SK-N-SH (cell line): Measurements from ENCODE around the gene DZIP3. TPM values are rescaled to one million over a fixed set of nuclear protein-coding genes. Genes with fewer than 3 reads are reported as not detected.

Experiments used
- CTCF ChIA-PET: fragments of 300-600, 350-600 bp; formaldehyde crosslinking; extraction: SDS; loops from one replicate; lab custom pipeline; 2021; lab: Yijun Ruan, JAX
- POLR2A ChIA-PET: fragments of 350-600 bp; sonication (Branson Sonifier 250); formaldehyde crosslinking; extraction: SDS; loops from one replicate; lab custom pipeline; 2020; ENCODE audit warnings: antibody characterized with exemption, inconsistent platforms; lab: Yijun Ruan, JAX
- DNase-seq: peaks from one replicate; pipeline ENCODE4 v3.0.0; 2012
- H2AFZ ChIP-seq: fragments of 200-600 bp; sonication (generic); 2 replicates; pipeline ENCODE4 v1.8.1; 2016; ENCODE audit warnings: antibody characterized with exemption, mild to moderate bottlenecking, low read depth
- H3F3A ChIP-seq: fragments of 200-600 bp; sonication (generic); replicated peaks from 2 replicates; pipeline ENCODE3; 2016; ENCODE audit warnings: antibody characterized with exemption, mild to moderate bottlenecking; ENCODE audit not compliant: insufficient read depth
- H3K27ac ChIP-seq, 2 experiments: fragments of 200-500 bp in 1 of 2; fragments of 200-600 bp in 1 of 2; sonication (Bioruptor generic) in 1 of 2; sonication (generic), shearing (Covaris generic) in 1 of 2; 2 replicates each; pipeline versions ENCODE4 v1.5.1 to v1.6.1; 2014 to 2016; ENCODE audit warnings: low read depth in 2 of 2, inconsistent platforms in 1 of 2, low read length in 1 of 2, mild to moderate bottlenecking in 1 of 2, mixed read lengths in 1 of 2
- H3K27me3 ChIP-seq: fragments of 200-600 bp; sonication (generic), shearing (Covaris generic); 2 replicates; pipeline ENCODE4 v1.6.1; 2016; ENCODE audit warnings: mixed run types; ENCODE audit not compliant: insufficient read depth
- H3K36me3 ChIP-seq, 2 experiments: fragments of 200-500 bp in 1 of 2; fragments of 200-600 bp in 1 of 2; sonication (Bioruptor generic) in 1 of 2; sonication (generic) in 1 of 2; replicated peaks in 1 of 2; 2 replicates each; pipeline versions ENCODE3 to v1.5.1; 2014 to 2016; ENCODE audit warnings: low read length in 1 of 2, mild to moderate bottlenecking in 1 of 2; ENCODE audit not compliant: insufficient read depth in 2 of 2, control insufficient read depth in 1 of 2
- H3K4me1 ChIP-seq, 2 experiments: fragments of 200-500 bp in 1 of 2; fragments of 200-600 bp in 1 of 2; sonication (Bioruptor generic) in 1 of 2; sonication (generic), shearing (Covaris generic) in 1 of 2; 2 replicates each; pipeline versions ENCODE4 v1.5.1 to v1.6.1; 2014 to 2016; ENCODE audit warnings: low read depth in 1 of 2, low read length in 1 of 2, mixed run types in 1 of 2; ENCODE audit not compliant: insufficient read depth in 2 of 2, control insufficient read depth in 1 of 2
- H3K4me2 ChIP-seq: fragments of 200-600 bp; sonication (generic), shearing (Covaris generic); 2 replicates; pipeline ENCODE4 v1.6.1; 2017; ENCODE audit warnings: mixed run types
- H3K4me3 ChIP-seq, 2 experiments: fragments of 200-500 bp in 1 of 2; fragments of 200-600 bp in 1 of 2; sonication (Bioruptor generic) in 1 of 2; sonication (generic), shearing (Covaris generic) in 1 of 2; 2 replicates each; pipeline versions ENCODE4 v1.5.1 to v1.8.1; 2014 to 2016; ENCODE audit warnings: low read depth in 2 of 2, inconsistent platforms in 1 of 2, low read length in 1 of 2, mild to moderate bottlenecking in 1 of 2, mixed read lengths in 1 of 2, moderate library complexity in 1 of 2
- H3K79me2 ChIP-seq: fragments of 200-600 bp; sonication (generic); 2 replicates; pipeline ENCODE4 v1.8.1; 2017; ENCODE audit warnings: mild to moderate bottlenecking; ENCODE audit not compliant: insufficient read depth
- H3K9ac ChIP-seq: fragments of 200-600 bp; sonication (generic); 2 replicates; pipeline ENCODE4 v1.6.1; 2017; ENCODE audit warnings: mixed run types
- H3K9me2 ChIP-seq: fragments of 200-600 bp; sonication (generic); 2 replicates; pipeline ENCODE4 v1.6.1; 2017; ENCODE audit warnings: mixed run types
- H3K9me3 ChIP-seq: fragments of 200-600 bp; sonication (generic); 2 replicates; pipeline ENCODE4 v1.6.1; 2017; ENCODE audit warnings: mixed run types, mild to moderate bottlenecking, moderate library complexity
- H4K20me1 ChIP-seq: fragments of 200-600 bp; sonication (generic); 2 replicates; pipeline ENCODE4 v1.6.1; 2017; ENCODE audit warnings: mild to moderate bottlenecking, mixed run types; ENCODE audit not compliant: insufficient read depth
- CTCF ChIP-seq: fragments of 200-600 bp; sonication (generic); IDR thresholded peaks from 2 replicates; pipeline ENCODE4 v1.6.1; 2017; ENCODE audit warnings: antibody characterized with exemption, mild to moderate bottlenecking, moderate library complexity
- EZH2phosphoT487 ChIP-seq: fragments of 200-600 bp; sonication (generic); IDR thresholded peaks from 2 replicates; pipeline ENCODE4 v1.6.1; 2017; ENCODE audit warnings: low read depth, mixed run types, mild to moderate bottlenecking, antibody characterized with exemption, moderate library complexity, borderline replicate concordance
- FOXJ3 ChIP-seq: sonication (generic); formaldehyde crosslinking; IDR thresholded peaks from 2 replicates; pipeline ENCODE4 v1.5.1; 2020; ENCODE audit warnings: mild to moderate bottlenecking, missing genetic modification reagents
- FOXM1 ChIP-seq: IDR thresholded peaks from 2 replicates; pipeline ENCODE4 v1.4.0; 2012; ENCODE audit warnings: low read depth, mild to moderate bottlenecking
- GABPA ChIP-seq: IDR thresholded peaks from 2 replicates; pipeline ENCODE4 v1.4.0; 2012; ENCODE audit warnings: low read depth, mild to moderate bottlenecking
- IRF3 ChIP-seq: fragments of 150-350 bp; IDR thresholded peaks from 2 replicates; pipeline ENCODE4 v1.6.1; 2016; ENCODE audit warnings: mild to moderate bottlenecking, low read depth, low read length
- JUND ChIP-seq: IDR thresholded peaks from 2 replicates; pipeline ENCODE4 v1.4.0; 2012
- MEF2A ChIP-seq: IDR thresholded peaks from 2 replicates; pipeline ENCODE4 v1.4.0; 2012; ENCODE audit warnings: low read depth, borderline replicate concordance
- MXI1 ChIP-seq: IDR thresholded peaks from 2 replicates; pipeline ENCODE4 v1.6.1; 2012; ENCODE audit warnings: mild to moderate bottlenecking, low read depth, low read length, improper control_type of control experiment
- POLR2AphosphoS5 ChIP-seq: IDR thresholded peaks from 2 replicates; pipeline ENCODE4 v1.6.1; 2012; ENCODE audit warnings: low read depth, low read length
- RCOR1 ChIP-seq: fragments of 150-350 bp; IDR thresholded peaks from 2 replicates; pipeline ENCODE4 v1.6.1; 2017; ENCODE audit warnings: antibody characterized with exemption, low read length
- RFX5 ChIP-seq: IDR thresholded peaks from 2 replicates; pipeline ENCODE4 v1.6.1; 2012; ENCODE audit warnings: mild to moderate bottlenecking, improper control_type of control experiment, low read length
- RXRA ChIP-seq: IDR thresholded peaks from 2 replicates; pipeline ENCODE4 v1.4.0; 2012; ENCODE audit warnings: low read depth, mild to moderate bottlenecking, borderline replicate concordance
- TAF1 ChIP-seq: IDR thresholded peaks from 2 replicates; pipeline ENCODE4 v1.6.1; 2012; ENCODE audit warnings: low read depth, mild to moderate bottlenecking, low read length, moderate library complexity, borderline replicate concordance
- TCF12 ChIP-seq: IDR thresholded peaks from 2 replicates; pipeline ENCODE4 v1.4.0; 2012
- TEAD4 ChIP-seq: IDR thresholded peaks from 2 replicates; pipeline ENCODE4 v1.4.0; 2012; ENCODE audit warnings: mild to moderate bottlenecking, borderline replicate concordance; ENCODE audit not compliant: insufficient read depth
- YY1 ChIP-seq: IDR thresholded peaks from 2 replicates; pipeline ENCODE4 v1.4.0; 2012; ENCODE audit warnings: low read depth, mild to moderate bottlenecking
- WGBS: methylation state at CpG from one replicate; pipeline ENCODE4 v1.1.6; 2017; ENCODE audit warnings: low lambda C conversion rate; 5-methylcytosine and 5-hydroxymethylcytosine counted together
- polyA plus RNA-seq, 3 experiments: library from polyadenylated mRNA; depleted of rRNA; stranded (reverse); fragments of >200 nt; gene quantifications; 2 replicates each; pipeline ENCODE4 v1.2.3, GENCODE V29; 2012
- TF ChIP-seq, protein P1 (sequence below): IDR thresholded peaks from 2 replicates; pipeline ENCODE4 v1.4.0; 2012; ENCODE audit warnings: low read depth

Gene DZIP3
- polyA plus RNA-seq, 1 of the 3 experiments (the other 2 are of a cell fraction): 6.3 TPM

DNA sequence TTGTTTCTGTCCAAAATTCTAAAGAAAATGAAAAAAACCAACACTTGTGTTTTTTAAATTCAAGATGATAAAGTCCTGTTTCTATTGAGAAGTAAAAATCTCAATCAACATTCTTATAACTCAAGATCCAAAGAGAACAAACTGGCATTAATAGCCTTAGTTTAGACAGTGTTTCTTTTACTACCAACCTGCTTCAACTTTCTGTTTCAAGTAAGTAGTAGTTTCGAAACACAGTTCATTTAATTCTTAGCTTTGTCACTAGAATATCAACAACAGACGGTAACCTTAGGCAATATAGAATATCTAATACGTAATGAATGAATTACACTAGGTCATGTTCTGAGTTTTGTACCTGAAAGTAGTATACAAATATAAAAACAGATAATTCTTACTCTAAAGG lies 24.0 kb upstream of the DZIP3 start (continued):
- TF ChIP-seq FOXM1: no peak
- TF ChIP-seq TCF12: no peak
- no peak for TF ChIP-seq RCOR1
- no peak for TF ChIP-seq POLR2AphosphoS5

GRCh38 chr3:108566599-108566998 lies 22.9 kb upstream of the DZIP3 start:
- H2AFZ ChIP-seq: no peak overlapping the region
- H3K4me1 ChIP-seq: no peaks in the 10 kb centered on the region; a peak in 1 of 4 replicates
- no peak overlapping the region for H3K4me2 ChIP-seq
- H3F3A ChIP-seq: no peaks in the 10 kb centered on the region
- H4K20me1 ChIP-seq: no peaks in the 10 kb centered on the region
- H3K79me2 ChIP-seq: no peaks in the 10 kb centered on the region
- WGBS: 100% methylated on average over 1 of the region's 1 CpG
- no peak overlapping the region for H3K9ac ChIP-seq
- TF ChIP-seq GABPA (no peak), YY1 (no peak), RCOR1 (no peak), EZH2phosphoT487 (no peak), RXRA (no peak), TEAD4 (no peak)
- DNase-seq: no peak
- H3K27me3 ChIP-seq: no peaks in the 10 kb centered on the region
- CTCF ChIA-PET: interaction anchor here (0.8 to 1.5 kb wide), 2 partner anchors 14 to 77 kb away, joined by 3 to 7 read pairs; no protein-coding TSS in a partner anchor
- no peak overlapping the region for H3K27ac ChIP-seq
- H3K9me2 ChIP-seq: no peaks in the 10 kb centered on the region
- H3K36me3 ChIP-seq: peaks cover 32 to 49% of the 10 kb centered on the region in 2 experiments
- POLR2A ChIA-PET: no interaction called here
- H3K9me3 ChIP-seq: no peaks in the 10 kb centered on the region
- H3K4me3 ChIP-seq: no peak overlapping the region

DNA sequence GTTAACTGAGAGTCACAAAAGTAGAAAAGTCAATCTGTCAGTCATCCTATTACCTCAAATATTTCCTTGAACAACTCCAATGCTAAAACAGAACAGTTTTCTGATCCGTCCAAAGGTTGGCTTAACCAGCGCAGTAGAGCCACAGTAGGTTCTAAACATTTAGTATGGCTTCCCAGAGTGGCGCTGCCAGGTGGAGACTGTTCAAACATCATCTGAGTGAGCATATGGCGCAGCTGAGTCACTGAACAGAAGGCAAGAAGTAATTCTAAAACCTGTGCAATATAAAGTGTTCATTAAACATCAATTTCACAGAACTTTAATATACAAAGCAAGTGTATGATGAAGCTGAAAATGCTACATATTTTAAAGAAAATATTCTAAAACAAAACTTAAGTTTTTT lies 20.2 kb upstream of the DZIP3 start:
- no peak for DNase-seq
- no peaks in the 10 kb centered on the region for H3K27me3 ChIP-seq
- no peaks in the 10 kb centered on the region for H3F3A ChIP-seq
- 0 out of 2 replicates have a peak, but pooled peaks cover 4% of the 10 kb centered on the region for H3K9me3 ChIP-seq
- TF ChIP-seq RXRA (no peak), TCF12 (no peak), MEF2A (no peak), JUND (no peak), FOXJ3 (CRISPR knock-in tag) (no peak)
- no peaks in the 10 kb centered on the region for H3K9me2 ChIP-seq
- no peak overlapping the region for H2AFZ ChIP-seq
- POLR2A ChIA-PET: no interaction called here
- CTCF ChIA-PET: no interaction called here
- no peak overlapping the region for H3K9ac ChIP-seq
- 98% methylated on average over 4 of the region's 4 CpGs for WGBS
- no peaks in the 10 kb centered on the region for H3K79me2 ChIP-seq
- H3K36me3 ChIP-seq: peaks cover 33 to 52% of the 10 kb centered on the region in 2 experiments
- no peaks in the 10 kb centered on the region; a peak in 1 of 4 replicates for H3K4me1 ChIP-seq
- H3K4me3 ChIP-seq: no peak overlapping the region
- H3K27ac ChIP-seq: no peak overlapping the region
- no peak overlapping the region for H3K4me2 ChIP-seq
- H4K20me1 ChIP-seq: no peaks in the 10 kb centered on the region

DNA sequence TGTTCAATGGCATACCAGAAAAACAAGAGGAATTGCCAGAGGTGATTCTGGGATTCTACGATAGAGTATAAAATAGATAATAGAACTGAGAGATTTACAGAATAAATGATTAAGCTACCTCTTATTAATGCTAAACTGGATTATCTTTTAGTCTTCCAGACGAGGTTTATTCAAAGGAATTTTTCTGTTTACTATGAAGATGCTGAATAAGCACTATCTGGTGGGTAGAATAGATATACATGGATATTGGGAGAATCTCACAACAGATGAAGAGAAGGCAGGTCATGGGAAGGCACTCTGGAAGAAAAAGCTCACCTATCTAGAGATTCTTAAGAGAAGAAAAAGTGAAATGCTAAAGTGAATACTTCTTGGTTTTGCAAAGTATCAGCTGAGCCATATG lies 11.5 kb upstream of the DZIP3 start:
- POLR2A ChIA-PET: interaction anchor here (1.4 kb wide), 1 partner anchor 11 kb away, joined by 4 read pairs; the partner anchor contains the start of genes CIP2A and DZIP3
- H2AFZ ChIP-seq: no peak overlapping the region
- H3K79me2 ChIP-seq: peaks cover 22% of the 10 kb centered on the region
- WGBS: 96% methylated on average over 2 of the region's 2 CpGs
- H3K4me2 ChIP-seq: no peak overlapping the region
- no peak overlapping the region for H3K27ac ChIP-seq
- no peak for DNase-seq
- H3K9me2 ChIP-seq: no peaks in the 10 kb centered on the region
- peaks cover 68 to 80% of the 10 kb centered on the region in 2 experiments for H3K36me3 ChIP-seq
- peaks cover 11% of the 10 kb centered on the region for H3F3A ChIP-seq
- no peak overlapping the region for H3K4me3 ChIP-seq
- 0 out of 2 replicates have a peak, but pooled peaks cover under 1% of the 10 kb centered on the region for H3K9me3 ChIP-seq
- H3K9ac ChIP-seq: no peak overlapping the region
- H4K20me1 ChIP-seq: no peaks in the 10 kb centered on the region
- CTCF ChIA-PET: interaction anchor here (0.8 to 1.6 kb wide), 3 partner anchors 25 to 88 kb away, joined by 3 to 4 read pairs (median 4); no protein-coding TSS in a partner anchor
- H3K27me3 ChIP-seq: no peaks in the 10 kb centered on the region
- no peaks in the 10 kb centered on the region for H3K4me1 ChIP-seq
- TF ChIP-seq FOXJ3 (CRISPR knock-in tag): no peak
- no peak for TF ChIP-seq RFX5
- no peak for TF ChIP-seq CTCF
- TF ChIP-seq, protein P1, sequence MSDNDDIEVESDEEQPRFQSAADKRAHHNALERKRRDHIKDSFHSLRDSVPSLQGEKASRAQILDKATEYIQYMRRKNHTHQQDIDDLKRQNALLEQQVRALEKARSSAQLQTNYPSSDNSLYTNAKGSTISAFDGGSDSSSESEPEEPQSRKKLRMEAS: no peak
- TF ChIP-seq TAF1: no peak
- no peak for TF ChIP-seq MXI1
- TF ChIP-seq RXRA: no peak
- no peak for TF ChIP-seq IRF3
